Activated T-cell treated with anti-CD3 and anti-CD28 coated beads, Interleukin-2, amount 50 U/mL, for 72 hours (primary cell): ENCODE measurements around the gene MGARP. TPM values are rescaled to one million over a fixed set of nuclear protein-coding genes. Genes with fewer than 3 reads are reported as not detected.
"Not testable (repeated sequence)": the region's sequence is repeated elsewhere in the genome, so short reads cannot be mapped to it uniquely, and the experiment has no call there.

Experiments used
- ATAC-seq, 2 donors: fragments of 150-1000 bp; cut with Tn5 transposase; replicated peaks in 1 of 2; 2 replicates each; pipeline ENCODE4 v1.10.0; 2021; ENCODE audit warnings: moderate library complexity in 2 of 2, mild to moderate bottlenecking in 1 of 2
- DNase-seq, 2 donors: peaks; one replicate each; pipeline ENCODE4 v3.0.0; 2021 to 2022; ENCODE audit warnings: mixed read lengths in 1 of 2
- H3K27ac Mint-ChIP-seq: one replicate; pipeline ENCODE4 v1.8.0; 2022; ENCODE audit warnings: mild to moderate bottlenecking, moderate library complexity, mixed read lengths
- H3K27me3 Mint-ChIP-seq: one replicate; pipeline ENCODE4 v1.8.0; 2022; ENCODE audit warnings: low read depth, mixed read lengths
- H3K36me3 Mint-ChIP-seq, 2 donors: one replicate each; pipeline ENCODE4 v1.8.0; 2022; ENCODE audit warnings: mixed read lengths in 2 of 2, mild to moderate bottlenecking in 1 of 2; ENCODE audit not compliant: insufficient read depth in 2 of 2
- H3K4me1 Mint-ChIP-seq: one replicate; pipeline ENCODE4 v1.8.0; 2022; ENCODE audit warnings: low read depth, mixed read lengths
- H3K4me3 Mint-ChIP-seq, 2 donors: one replicate each; pipeline ENCODE4 v1.8.0; 2022; ENCODE audit warnings: mild to moderate bottlenecking in 2 of 2, mixed read lengths in 2 of 2, moderate library complexity in 2 of 2
- H3K9me3 Mint-ChIP-seq, 2 donors: one replicate each; pipeline ENCODE4 v1.8.0; 2022; ENCODE audit warnings: mixed read lengths in 2 of 2
- total RNA-seq, 2 donors: library from RNA; stranded (reverse); gene quantifications; one replicate each; pipeline ENCODE4 v1.2.3, GENCODE V29; 2022

MGARP gene
- not detected for total RNA-seq

DNA sequence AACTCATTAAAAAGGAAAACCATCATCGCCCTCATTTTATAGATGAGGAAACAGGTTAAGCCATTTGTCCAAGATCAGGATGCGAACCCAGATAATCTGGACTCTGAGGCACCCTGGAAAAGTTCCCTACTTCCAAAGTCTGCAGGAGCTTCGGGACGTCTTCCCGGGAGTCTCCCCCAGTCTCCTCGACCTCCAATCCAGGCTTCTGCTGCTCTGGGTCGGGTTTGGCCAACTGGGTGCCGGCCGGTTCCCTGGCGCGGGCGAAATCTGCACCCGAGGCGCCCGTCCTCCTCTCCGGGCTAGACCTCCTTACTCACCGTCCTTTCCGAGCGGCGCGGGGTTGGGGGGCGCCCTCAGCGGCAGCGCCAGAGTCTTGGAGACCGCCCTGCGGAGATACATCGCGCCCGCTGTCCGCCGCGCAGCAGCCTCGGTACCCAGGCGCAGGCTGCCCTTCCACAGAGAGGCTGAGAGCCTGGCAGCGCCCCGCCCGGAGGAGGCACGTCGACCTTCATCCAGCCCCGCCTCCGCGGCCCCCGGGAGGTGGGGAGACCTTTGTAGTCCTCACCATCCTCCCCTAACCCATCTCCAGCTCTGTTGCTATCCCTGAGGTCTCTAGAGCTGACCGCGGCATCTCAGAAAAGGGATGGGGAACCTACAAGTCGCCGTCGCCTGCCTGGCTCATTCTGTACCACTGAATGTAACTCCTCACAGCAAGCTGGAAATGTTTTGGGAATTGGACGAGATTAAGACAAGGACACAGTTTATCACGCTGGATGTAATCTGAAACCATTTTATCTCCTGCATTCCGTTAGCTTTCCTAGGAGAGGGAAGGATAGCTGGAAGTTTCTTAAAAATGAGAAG lies at the start of gene MGARP:
Gene MGARP, minus strand, starts transcription at position 466 of the 861 bp plus-strand sequence. Its CDS starts 67 bp downstream, at position 399.
- H3K27ac Mint-ChIP-seq, result no peak within 1 kb of the TSS
- H3K4me1 Mint-ChIP-seq, result peaks cover 20% of the 10 kb centered on the region
- peaks cover 6 to 8% of the 10 kb centered on the region in 2 donors for H3K36me3 Mint-ChIP-seq
- H3K4me3 Mint-ChIP-seq, result peak within 1 kb of the TSS; percentile 88 to 93
- peak; percentile 43 to 45 for DNase-seq
- H3K9me3 Mint-ChIP-seq, result peaks cover 0 to 4% of the 10 kb centered on the region in 2 donors
- ATAC-seq, result peak; percentile 87
- H3K27me3 Mint-ChIP-seq, result peaks cover 48% of the 10 kb centered on the region

DNA sequence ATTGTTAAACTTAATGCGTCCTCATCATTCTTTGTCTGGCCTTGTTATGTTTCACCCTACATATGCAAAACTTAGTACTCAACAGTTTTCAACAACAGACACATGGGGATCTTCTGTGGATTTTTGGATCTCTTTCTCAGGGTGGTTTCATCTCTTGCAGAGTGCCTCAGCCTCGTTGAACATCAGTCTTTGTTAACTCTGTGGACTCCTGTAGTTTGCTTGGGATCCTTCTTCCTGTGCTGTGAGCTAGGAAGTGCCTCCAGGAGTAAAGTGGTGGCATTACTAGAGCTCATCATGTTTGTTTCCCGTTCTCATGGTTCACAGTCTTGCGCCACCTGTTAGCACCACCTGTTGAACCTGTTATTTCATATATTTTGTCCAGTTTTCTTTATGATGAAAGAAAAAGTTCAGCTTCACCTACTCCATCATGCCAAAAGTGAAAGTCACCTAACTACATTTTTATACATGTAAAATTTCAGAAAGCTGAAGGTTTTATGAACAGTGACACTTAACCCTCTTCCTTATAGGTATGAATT lies 49.7 kb upstream of the MGARP start:
- Mint-ChIP-seq H3K36me3 (peaks cover 10 to 23% of the 10 kb centered on the region in 2 donors), H3K4me1 (peaks cover 54% of the 10 kb centered on the region), H3K27ac (no peak overlapping the region), H3K4me3 (peak overlapping the region in 1 of 2 donors; percentile 24), H3K9me3 (no peaks in the 10 kb centered on the region), H3K27me3 (no peaks in the 10 kb centered on the region)
- DNase-seq (no peak), ATAC-seq (no peak)

- Mint-ChIP-seq H3K9me3 (peaks cover 1 to 5% of the 10 kb centered on the region in 2 donors), H3K4me1 (peaks cover 51% of the 10 kb centered on the region), H3K36me3 (peaks cover 12 to 38% of the 10 kb centered on the region in 2 donors), H3K27me3 (no peaks in the 10 kb centered on the region), H3K27ac (peak overlapping the region; percentile 42), H3K4me3 (no peak overlapping the region)
- ATAC-seq (no peak), DNase-seq (no peak)
Measured at GRCh38 chr4:139324620-139325019, 44.6 kb upstream of the MGARP start.

DNA sequence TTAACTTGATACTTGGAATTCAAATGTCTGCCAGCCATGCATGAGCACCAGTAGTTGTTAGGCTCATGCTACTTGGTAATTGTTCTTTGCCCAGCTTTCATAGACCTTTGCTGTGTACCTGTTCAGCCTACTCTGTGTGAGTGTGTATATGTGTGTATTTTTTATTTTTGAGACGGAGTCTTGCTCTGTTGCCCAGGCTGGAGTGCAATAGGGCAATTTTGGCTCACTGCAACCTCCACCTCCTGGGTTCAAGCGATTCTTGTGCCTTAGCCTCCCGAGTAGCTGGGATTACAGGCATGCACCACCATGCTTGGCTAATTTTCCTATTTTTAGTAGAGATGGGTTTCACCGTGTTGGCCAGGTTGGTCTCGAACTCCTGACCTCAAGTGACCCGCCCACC lies 42.5 kb upstream of the MGARP start:
- not testable (repeated sequence) for ATAC-seq, H3K9me3 Mint-ChIP-seq, H3K27ac Mint-ChIP-seq, H3K27me3 Mint-ChIP-seq, DNase-seq, H3K4me3 Mint-ChIP-seq
- Mint-ChIP-seq H3K36me3 (peaks cover 4 to 24% of the 10 kb centered on the region in 2 donors), H3K4me1 (peaks cover 53% of the 10 kb centered on the region)

DNA sequence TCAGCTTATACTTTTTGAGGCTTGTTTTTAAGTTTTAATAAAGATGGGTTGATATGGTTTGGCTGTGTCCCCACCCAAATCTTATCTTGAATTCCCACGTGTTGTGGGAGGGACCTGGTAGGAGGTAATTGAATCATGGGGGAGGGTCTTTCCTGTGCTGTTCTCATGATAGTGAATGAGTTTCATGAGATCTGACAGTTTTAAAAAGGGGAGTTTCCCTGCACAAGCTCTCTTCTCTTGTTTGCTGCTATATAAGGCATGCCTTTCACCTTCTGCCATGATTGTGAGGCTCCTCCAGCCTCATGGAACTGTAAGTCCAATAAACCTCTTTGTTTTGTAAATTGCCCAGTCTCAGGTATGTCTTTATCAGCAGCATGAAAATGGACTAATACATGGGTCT lies 42.0 kb upstream of the MGARP start:
- not testable (repeated sequence) for H3K9me3 Mint-ChIP-seq, ATAC-seq, DNase-seq, H3K27ac Mint-ChIP-seq, H3K27me3 Mint-ChIP-seq, H3K4me3 Mint-ChIP-seq
- Mint-ChIP-seq H3K36me3 (peaks cover 4 to 26% of the 10 kb centered on the region in 2 donors), H3K4me1 (peaks cover 53% of the 10 kb centered on the region)

DNA sequence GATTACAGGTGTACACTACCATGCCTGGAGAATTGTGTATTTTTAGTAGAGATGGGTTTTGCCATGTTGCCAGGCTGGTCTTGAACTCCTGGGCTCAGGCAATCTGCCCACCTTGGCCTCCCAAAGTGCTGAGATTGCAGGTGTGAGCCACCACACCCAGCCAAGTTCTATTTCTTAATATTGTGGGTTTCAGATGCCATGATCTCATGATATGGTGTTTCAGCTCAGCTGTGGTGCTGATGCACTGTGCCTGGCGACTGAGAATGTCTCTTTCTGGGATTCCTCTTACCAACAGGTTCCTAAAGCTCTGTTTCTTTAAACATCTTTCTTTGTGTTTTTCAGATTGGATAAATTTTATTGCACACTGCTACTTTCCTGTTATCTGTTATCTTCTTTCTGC lies 39.5 kb upstream of the MGARP start:
- peaks cover 64% of the 10 kb centered on the region for H3K4me1 Mint-ChIP-seq
- H3K4me3 Mint-ChIP-seq, result no peak overlapping the region
- H3K36me3 Mint-ChIP-seq, result peaks cover 7 to 32% of the 10 kb centered on the region in 2 donors
- no peak for ATAC-seq
- peaks cover 4 to 5% of the 10 kb centered on the region in 2 donors for H3K9me3 Mint-ChIP-seq
- DNase-seq, result no peak
- H3K27ac Mint-ChIP-seq, result peak overlapping the region; percentile 38
- no peaks in the 10 kb centered on the region for H3K27me3 Mint-ChIP-seq

DNA sequence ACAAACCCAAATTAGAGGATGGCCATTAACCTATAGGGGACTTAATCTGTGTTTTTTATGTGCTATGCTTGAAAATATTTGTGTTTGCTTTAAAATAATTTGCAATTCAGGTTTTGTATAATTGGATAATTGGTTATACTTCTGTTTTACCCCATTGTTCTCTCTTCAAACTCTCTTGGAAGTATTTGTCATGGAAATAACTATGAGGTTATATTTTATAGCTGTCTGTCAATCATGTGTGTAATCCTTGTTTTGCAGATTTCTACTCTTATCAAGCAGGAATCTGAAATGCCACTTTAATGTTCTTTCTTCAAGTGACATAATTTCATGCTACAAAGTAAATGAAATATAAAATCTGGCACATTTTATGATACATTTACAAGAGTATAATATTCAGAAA lies 37.6 kb upstream of the MGARP start:
- Mint-ChIP-seq H3K9me3 (peaks cover 4 to 5% of the 10 kb centered on the region in 2 donors), H3K4me1 (peaks cover 65% of the 10 kb centered on the region), H3K27me3 (no peaks in the 10 kb centered on the region), H3K27ac (no peak overlapping the region), H3K36me3 (peaks cover 7 to 32% of the 10 kb centered on the region in 2 donors), H3K4me3 (no peak overlapping the region)
- ATAC-seq (no peak), DNase-seq (no peak)

GRCh38 chr4:139316733-139317132 lies 36.7 kb upstream of the MGARP start:
- H3K4me1 Mint-ChIP-seq, result peaks cover 65% of the 10 kb centered on the region
- H3K27me3 Mint-ChIP-seq, result no peaks in the 10 kb centered on the region
- H3K27ac Mint-ChIP-seq, result peak overlapping the region; percentile 95
- no peak for DNase-seq
- H3K4me3 Mint-ChIP-seq, result peak overlapping the region in 1 of 2 donors; percentile 90
- H3K9me3 Mint-ChIP-seq, result peaks cover 2 to 3% of the 10 kb centered on the region in 2 donors
- peaks cover 4 to 26% of the 10 kb centered on the region in 2 donors for H3K36me3 Mint-ChIP-seq
- no peak for ATAC-seq

GRCh38 chr4:139315221-139315675 lies 35.2 kb upstream of the MGARP start:
- peaks cover 4 to 15% of the 10 kb centered on the region in 2 donors for H3K36me3 Mint-ChIP-seq
- H3K9me3 Mint-ChIP-seq, result peaks cover 0 to 3% of the 10 kb centered on the region in 2 donors
- H3K4me1 Mint-ChIP-seq, result peaks cover 72% of the 10 kb centered on the region
- DNase-seq (no peak), ATAC-seq (no peak)
- no peaks in the 10 kb centered on the region for H3K27me3 Mint-ChIP-seq
- H3K4me3 Mint-ChIP-seq, result peak overlapping the region in 1 of 2 donors; percentile 90
- peak overlapping the region; percentile 89 for H3K27ac Mint-ChIP-seq

DNA sequence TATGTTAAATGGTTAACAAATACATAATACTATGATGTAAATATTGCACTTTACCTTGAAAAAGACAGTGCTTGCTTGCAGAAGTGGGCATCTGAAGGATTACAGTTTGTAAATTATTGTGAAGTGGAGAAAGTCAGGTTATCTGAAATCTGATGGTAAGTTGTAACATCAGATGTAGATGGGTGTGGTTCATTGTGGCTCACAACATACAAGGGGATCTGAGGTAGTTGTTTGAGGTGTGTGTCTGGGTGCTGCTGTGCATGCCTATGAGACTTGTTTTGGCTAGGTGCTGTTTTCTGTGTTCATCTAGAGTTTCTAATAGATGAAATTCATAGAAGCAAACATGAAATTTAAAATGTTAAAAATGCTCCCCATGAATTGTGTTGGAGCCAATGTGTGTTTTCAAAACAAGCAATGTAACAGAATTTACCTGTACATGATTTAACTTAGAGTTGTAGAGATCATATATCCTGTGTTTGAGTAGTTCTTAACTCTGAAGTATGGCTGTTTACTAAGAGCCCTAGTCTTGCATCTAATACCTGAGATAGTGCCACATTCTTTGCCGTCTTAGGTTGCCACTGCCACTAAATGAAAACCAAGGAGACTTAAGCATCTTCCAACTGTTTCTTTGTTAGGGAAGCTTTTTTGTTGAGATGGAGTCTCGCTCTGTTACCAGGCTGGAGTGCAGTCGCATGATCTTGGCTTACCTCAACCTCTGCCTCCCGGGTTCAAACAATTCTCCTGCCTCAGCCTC lies 34.2 kb upstream of the MGARP start:
- Mint-ChIP-seq H3K36me3 (peaks cover 6 to 8% of the 10 kb centered on the region in 2 donors), H3K4me1 (peaks cover 62% of the 10 kb centered on the region), H3K27ac (peak overlapping the region; percentile 89), H3K9me3 (peaks cover 0 to 3% of the 10 kb centered on the region in 2 donors), H3K27me3 (no peaks in the 10 kb centered on the region), H3K4me3 (peak overlapping the region in 1 of 2 donors; percentile 90)
- ATAC-seq (peak in 1 of 2 donors; percentile 62), DNase-seq (no peak)

- peak overlapping the region; percentile 10 to 90 for H3K4me3 Mint-ChIP-seq
Measured at GRCh38 chr4:139313414-139313813, 33.4 kb upstream of the MGARP start.

GRCh38 chr4:139312552-139313332 lies 32.7 kb upstream of the MGARP start:
- no peak for DNase-seq
- H3K4me3 Mint-ChIP-seq, result peak overlapping the region in 1 of 2 donors; percentile 54
- H3K36me3 Mint-ChIP-seq, result peaks cover 6 to 10% of the 10 kb centered on the region in 2 donors
- peaks cover 0 to 3% of the 10 kb centered on the region in 2 donors for H3K9me3 Mint-ChIP-seq
- H3K4me1 Mint-ChIP-seq, result peaks cover 62% of the 10 kb centered on the region
- ATAC-seq, result no peak
- H3K27ac Mint-ChIP-seq, result peak overlapping the region; percentile 89
- H3K27me3 Mint-ChIP-seq, result no peaks in the 10 kb centered on the region

More at GRCh38 chr4:139313414-139313813, 33.4 kb upstream of the MGARP start:
- not testable (repeated sequence) for DNase-seq, ATAC-seq, H3K36me3 Mint-ChIP-seq, H3K9me3 Mint-ChIP-seq, H3K27me3 Mint-ChIP-seq
- Mint-ChIP-seq H3K27ac (peak overlapping the region; percentile 89), H3K4me1 (peaks cover 62% of the 10 kb centered on the region)
